DMS53 (cell line): ENCODE results near the gene PTPRM.
A peak's percentile ranks its signal among the peaks of the same experiment; 100 is the strongest.

ENCODE experiments used
- DNase-seq: peaks from one replicate; lab custom pipeline; 2025; lab: John Stamatoyannopoulos, UW

PTPRM gene

DNA sequence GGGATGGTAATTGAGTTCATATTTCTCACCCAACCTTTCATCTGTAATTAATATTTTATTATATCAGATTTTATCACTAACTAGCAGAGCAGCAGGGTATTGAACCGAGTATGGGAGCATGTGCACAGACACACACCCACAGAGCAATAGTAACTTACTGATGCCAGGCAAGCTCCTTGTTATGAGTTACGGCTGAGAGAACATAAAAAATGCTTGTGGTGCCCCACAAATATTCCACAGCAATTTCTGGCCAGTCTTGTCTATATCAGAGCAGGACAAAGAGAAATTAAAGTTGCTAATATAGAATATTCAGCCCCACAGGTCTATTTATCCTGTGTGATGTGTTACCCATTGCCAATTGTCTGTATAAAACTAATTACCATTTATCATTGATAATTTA lies 540.3 kb downstream of the PTPRM start:
- DNase-seq: no peak

DNA sequence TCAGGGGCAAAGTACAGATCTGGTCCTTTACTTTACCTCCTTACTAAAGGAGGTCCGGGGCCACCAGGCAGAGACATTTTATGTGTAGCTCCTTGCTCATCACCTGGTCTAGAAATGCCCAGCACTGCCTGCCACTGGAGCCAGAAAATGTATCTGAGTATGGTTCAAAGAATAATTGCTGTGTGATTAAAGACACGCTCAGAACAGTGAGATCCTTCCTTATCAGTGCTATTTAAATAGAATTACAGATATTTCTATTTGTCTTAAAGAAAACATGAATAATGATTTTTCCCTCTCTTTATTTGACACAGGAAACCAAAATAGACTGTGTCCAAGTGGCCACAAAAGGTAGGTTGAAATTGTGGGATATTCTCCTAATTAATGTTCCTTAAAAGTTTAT lies 547.4 kb downstream of the PTPRM start:
- no peak for DNase-seq

DNA sequence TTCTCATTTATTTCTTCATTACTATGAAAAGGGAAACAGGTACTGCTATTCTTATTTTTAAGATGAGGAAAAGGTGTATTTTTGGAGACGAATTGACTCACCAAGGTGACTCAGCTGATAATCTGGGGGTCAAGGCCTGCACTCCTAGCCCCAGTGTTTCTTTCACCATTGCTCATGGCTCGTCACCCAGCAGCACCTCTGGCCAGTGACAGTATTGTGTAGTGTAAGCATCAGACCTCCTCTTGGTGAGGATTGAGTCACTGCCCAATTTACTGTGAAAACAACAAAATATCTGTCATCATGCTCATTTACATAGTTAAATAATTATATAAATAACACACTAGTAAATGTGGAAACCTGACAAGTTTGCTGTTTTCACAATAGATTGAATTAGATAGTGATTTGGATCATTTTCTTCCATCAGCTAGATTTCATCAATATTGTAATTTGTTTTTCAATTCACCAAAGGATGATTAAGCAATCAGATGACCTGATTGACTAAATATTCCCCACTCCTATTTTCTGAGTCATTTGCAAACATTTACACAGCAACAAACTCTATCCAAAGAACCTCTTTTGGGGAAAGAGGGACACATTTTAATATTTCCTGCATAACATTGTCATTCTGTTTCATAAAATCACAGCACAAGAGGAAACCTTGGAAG lies 549.4 kb downstream of the PTPRM start:
- DNase-seq: peak; percentile 46

DNA sequence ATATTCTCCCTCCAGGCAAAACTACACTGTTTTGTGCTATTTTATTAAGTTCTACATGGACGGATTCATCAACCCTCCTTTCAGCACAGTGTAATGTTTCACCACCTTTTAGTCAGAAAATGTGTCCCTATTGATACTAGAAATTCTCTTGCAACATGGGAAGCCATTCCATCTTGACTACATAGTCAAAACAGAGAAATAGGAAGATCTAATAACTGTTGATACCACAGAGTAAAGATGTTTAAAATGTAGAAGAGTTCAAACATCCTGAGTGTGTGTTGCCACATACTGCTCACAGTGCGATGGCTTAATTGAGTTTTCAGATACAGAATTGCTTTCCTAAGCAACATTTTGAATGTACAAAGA lies 549.9 kb downstream of the PTPRM start:
- DNase-seq: no peak

DNA sequence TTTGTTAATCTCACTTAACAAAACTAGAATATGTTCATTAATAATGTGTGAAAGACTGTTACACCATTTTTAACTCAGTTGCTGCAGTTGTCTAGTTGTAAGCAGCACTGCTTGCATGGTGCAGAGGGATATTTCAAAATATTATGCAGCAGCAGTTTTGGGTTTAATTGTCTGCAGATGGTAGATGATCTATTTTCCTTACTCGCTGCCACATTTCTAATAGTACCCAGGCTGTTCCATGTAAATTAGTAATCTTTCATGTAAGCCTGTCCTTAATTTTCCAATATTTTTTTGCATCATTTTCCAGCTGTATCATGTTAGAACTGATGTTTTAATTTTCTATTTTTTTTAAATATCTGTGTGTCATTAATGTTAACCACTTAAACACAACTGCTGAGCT lies 554.0 kb downstream of the PTPRM start:
- DNase-seq: no peak

DNA sequence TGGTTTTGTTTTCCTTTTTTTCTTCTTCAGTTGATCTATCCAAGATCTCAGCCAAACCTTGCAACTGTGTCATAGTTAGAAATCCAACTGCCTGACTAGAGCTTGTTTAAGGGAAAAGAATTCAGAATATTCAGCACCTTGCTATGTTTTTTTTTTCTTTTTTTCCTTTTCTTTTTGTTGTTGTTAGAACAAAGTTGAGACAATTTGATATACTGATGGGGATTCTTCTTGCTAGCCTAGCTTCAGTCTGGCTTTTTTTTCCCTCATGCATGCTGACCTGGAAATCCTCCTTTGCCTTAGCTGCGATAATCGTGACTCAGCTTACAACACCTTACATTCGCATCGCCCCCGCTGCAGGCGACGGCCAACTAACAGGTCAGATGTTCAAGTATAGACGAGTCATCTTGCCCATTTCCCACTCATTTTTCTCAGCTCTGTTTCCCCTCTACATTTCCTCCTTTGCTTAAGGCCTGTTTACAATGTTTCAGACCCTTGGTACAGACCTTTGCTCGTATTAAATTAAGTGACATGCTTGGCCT lies 554.9 kb downstream of the PTPRM start:
- DNase-seq: no peak

- no peak for DNase-seq
Measured at GRCh38 chr18:8124232-8125146, 557.4 kb downstream of the PTPRM start.

- no peak for DNase-seq
Measured at GRCh38 chr18:8130096-8130495, 563.0 kb downstream of the PTPRM start.

DNA sequence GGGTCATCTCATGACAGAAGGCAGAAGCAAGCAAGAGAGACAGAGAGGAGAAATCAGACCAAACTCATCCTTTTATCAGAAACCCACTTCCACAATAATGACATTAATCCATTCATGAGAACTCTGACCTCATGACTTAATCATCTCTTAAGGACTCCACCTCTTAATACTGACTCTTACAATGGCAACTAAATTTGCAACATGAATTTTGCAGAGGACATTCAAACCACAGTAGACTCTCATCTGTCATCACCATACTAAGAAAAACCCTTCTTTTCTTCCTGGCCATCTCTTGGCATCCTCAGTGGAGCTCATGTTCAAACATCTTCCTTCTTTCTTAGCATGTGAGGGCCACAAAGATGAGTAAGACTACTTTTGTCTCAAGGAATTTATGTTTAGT lies 565.9 kb downstream of the PTPRM start:
- no peak for DNase-seq

- DNase-seq: no peak
Measured at GRCh38 chr18:8133888-8134287, 566.8 kb downstream of the PTPRM start.

GRCh38 chr18:8139127-8139527 lies 572.0 kb downstream of the PTPRM start:
- no peak for DNase-seq

GRCh38 chr18:8139891-8140406 lies 572.8 kb downstream of the PTPRM start:
- DNase-seq: no peak

- DNase-seq: no peak
Measured at GRCh38 chr18:8140841-8141501, 573.9 kb downstream of the PTPRM start.

DNA sequence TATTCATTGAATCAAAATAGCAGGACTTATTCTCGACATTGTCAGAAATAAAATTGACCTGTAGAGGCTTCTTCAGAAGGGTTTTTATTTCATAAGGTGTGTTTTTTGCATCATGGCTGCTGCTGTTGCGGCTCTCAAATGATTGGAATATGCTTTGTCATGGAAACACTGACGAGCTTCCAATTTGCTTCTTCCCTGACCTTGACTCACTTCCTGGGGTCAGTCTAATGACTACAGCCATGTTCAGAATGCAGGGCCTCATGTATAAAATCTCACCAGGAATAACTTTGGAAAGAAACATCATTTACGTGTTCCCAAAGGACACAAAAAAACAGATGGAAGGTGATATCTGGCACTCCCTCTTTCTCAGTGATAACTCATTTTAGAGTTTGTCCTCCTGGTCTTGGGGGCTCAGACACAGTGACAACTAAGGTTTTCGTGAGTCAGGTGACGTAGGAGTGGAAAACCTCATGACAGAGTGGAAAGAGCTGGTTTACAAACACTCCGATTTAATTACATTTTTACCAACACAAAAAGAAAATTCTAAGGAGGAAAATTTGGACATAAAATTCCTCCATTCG lies 575.1 kb downstream of the PTPRM start:
- no peak for DNase-seq

- no peak for DNase-seq
Measured at GRCh38 chr18:8142932-8143331, 575.8 kb downstream of the PTPRM start.

DNA sequence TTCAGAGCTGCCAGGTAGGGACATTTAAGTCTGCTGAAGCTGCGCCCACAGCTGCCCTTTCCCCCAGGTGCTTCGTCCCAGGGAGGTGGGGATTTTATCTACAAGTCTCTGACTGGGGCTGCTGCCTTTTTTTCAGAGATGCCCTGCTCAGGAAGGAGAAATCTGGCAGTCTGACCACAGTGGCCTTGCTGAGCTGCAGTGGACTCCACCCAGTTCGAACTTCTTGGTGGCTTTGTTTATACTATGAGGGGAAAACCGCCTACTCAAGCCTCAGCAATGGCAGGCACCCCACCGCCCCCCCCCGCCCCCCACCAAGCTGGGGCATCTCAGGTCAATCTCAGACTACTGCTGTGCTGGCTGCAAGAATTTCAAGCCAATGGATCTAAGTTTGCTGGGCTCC lies 584.1 kb downstream of the PTPRM start:
- no peak for DNase-seq

DNA sequence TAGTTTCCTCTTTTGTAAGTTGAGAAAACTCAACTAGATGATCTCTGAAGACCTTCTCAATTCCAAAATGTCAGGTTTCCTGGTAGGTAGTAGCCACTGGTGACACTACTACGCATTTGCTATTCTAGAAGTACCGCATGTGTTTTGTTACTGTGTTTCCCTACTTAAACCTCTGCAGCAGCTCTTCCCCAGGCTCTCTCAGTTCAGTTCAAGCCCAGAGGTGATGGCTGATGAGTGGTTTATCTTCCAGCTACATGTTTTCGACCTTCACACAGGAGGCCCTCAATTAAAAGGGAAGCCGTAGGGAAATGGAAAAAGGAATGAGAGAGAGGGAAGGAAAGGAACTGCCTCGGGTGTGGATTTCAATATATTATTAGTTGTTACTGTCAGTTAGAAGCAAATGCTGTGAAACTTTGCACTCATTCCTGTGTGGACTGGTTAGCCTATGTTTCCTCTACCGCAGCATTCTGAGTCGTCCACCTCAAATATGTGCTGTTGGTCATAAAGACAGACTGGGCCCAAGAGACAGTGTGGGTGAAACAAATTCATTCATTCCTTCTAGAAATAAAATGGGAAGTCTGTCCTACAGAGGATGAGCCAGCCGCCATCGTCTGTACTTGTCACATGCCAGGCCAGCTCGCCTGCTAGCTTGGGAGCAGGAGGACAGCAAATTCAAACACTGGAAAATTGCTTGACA lies 586.9 kb downstream of the PTPRM start:
- DNase-seq: no peak

- peak; percentile 73 for DNase-seq
Measured at GRCh38 chr18:8162802-8163201, 595.7 kb downstream of the PTPRM start.

DNA sequence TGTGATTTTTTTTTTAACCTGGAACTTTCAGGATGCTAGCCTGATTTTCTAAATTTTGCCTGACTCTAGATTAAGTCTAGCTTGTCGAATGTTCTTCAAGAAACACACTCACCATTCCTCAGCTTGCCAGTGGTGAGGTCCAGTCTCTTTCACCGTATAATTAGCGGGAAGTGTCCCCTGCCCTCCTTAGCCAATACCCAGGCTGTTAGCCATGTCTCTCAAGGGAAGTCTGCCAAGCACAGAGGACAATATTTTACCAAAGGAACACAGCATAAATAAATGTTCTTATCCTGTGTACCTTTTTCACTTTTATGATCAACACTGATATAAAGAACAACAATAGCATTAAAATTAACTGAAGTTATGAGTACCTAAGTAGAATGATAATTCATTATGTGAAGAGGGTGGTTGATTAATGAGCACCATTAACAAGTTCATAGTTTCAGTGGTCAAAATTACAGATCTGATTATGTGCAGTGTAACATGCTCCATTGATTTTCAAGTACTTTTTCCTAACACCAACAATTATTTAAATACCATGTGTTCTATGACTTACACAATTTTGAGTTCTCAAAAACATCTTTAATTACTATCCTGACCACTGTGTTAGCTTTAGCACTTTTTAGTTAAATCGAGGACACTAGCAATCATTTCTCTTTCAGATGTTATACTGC lies 596.3 kb downstream of the PTPRM start:
- DNase-seq: no peak

DNA sequence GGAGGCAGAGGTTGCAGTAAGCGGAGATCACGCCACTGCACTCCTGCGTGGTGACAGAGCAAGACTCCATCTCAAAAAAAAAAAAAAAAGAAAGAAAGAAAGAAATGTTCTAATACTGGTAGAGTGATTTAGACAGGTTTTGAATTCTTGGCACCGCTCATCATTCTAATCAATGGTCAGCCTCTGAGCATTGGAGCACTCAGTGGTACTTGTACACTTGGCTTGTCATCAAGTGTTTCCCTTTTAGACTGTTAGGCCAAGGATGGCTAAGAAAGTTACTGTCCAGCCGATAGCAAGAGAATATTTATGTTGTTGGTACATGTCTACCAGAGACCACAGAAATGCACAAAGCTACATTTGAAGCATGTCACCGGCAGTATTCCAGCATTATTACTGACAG lies 598.0 kb downstream of the PTPRM start:
- DNase-seq: no peak

GRCh38 chr18:8167026-8167425 lies 599.9 kb downstream of the PTPRM start:
- DNase-seq: peak; percentile 44
